Mesenchymal stem cell (in vitro differentiated cells and primary cell): Measurements from ENCODE around the gene STON1.
A peak's percentile ranks its signal among the peaks of the same experiment; 100 is the strongest.
"Not testable (repeated sequence)": the region's sequence is repeated elsewhere in the genome, so short reads cannot be mapped to it uniquely, and the experiment has no call there.

Experiments used
- DNase-seq: peaks from one replicate; pipeline ENCODE4 v3.0.0-alpha.2; 2013
- H2AFZ ChIP-seq: one replicate; pipeline ENCODE4 v1.6.1; 2013; ENCODE audit warnings: low read depth, mild to moderate bottlenecking, control low read depth, inconsistent platforms, low read length, moderate library complexity
- H2AK5ac ChIP-seq: 2 replicates; pipeline ENCODE4 v1.6.1; 2013; ENCODE audit warnings: low read length, moderate library complexity, mild to moderate bottlenecking, inconsistent platforms; ENCODE audit not compliant: severe bottlenecking
- H2BK120ac ChIP-seq: one replicate; pipeline ENCODE4 v1.6.1; 2013; ENCODE audit warnings: low read depth, mild to moderate bottlenecking, inconsistent platforms, low read length, moderate library complexity
- H2BK12ac ChIP-seq, 2 experiments: one replicate each; pipeline ENCODE4 v1.6.1; 2013; ENCODE audit warnings: inconsistent platforms in 2 of 2, low read length in 2 of 2, mild to moderate bottlenecking in 2 of 2, moderate library complexity in 2 of 2, control low read depth in 1 of 2
- H2BK15ac ChIP-seq: one replicate; pipeline ENCODE4 v1.6.1; 2013; ENCODE audit warnings: mild to moderate bottlenecking, low read depth, inconsistent platforms; ENCODE audit not compliant: poor library complexity, severe bottlenecking
- H2BK5ac ChIP-seq: 2 replicates; pipeline ENCODE4 v1.6.1; 2013; ENCODE audit warnings: low read depth, mild to moderate bottlenecking, low read length, control low read depth, inconsistent platforms; ENCODE audit not compliant: poor library complexity, severe bottlenecking
- H3K14ac ChIP-seq, 2 experiments: one replicate each; pipeline ENCODE4 v1.6.1; 2013; ENCODE audit warnings: inconsistent platforms in 2 of 2, low read length in 2 of 2, control low read depth in 1 of 2, mild to moderate bottlenecking in 1 of 2, moderate library complexity in 1 of 2
- H3K18ac ChIP-seq, 2 experiments: one replicate each; pipeline ENCODE4 v1.6.1; 2013; ENCODE audit warnings: inconsistent platforms in 2 of 2, low read length in 2 of 2, control low read depth in 1 of 2, low read depth in 1 of 2, mild to moderate bottlenecking in 1 of 2
- H3K23ac ChIP-seq, 2 experiments: one replicate each; pipeline ENCODE4 v1.6.1; 2013; ENCODE audit warnings: inconsistent platforms in 2 of 2, low read length in 2 of 2, mild to moderate bottlenecking in 2 of 2, moderate library complexity in 2 of 2, control low read depth in 1 of 2
- H3K27ac ChIP-seq: 2 replicates; pipeline ENCODE4 v1.5.1; 2013; ENCODE audit warnings: mild to moderate bottlenecking, moderate library complexity, low read length, control low read depth, inconsistent platforms; ENCODE audit not compliant: poor library complexity, severe bottlenecking
- H3K27me3 ChIP-seq, 2 experiments: 2 replicates each; pipeline versions ENCODE4 v1.6.1 to v1.7.0; 2013; ENCODE audit warnings: low read length in 2 of 2, mild to moderate bottlenecking in 2 of 2, moderate library complexity in 2 of 2, control low read depth in 1 of 2, inconsistent platforms in 1 of 2; ENCODE audit not compliant: control insufficient read depth in 1 of 2, insufficient read depth in 1 of 2
- H3K36me3 ChIP-seq, 2 experiments: 2 replicates each; pipeline versions ENCODE4 v1.6.1 to v1.7.0; 2013; ENCODE audit warnings: low read length in 2 of 2, control low read depth in 1 of 2, inconsistent platforms in 1 of 2, low read depth in 1 of 2, mild to moderate bottlenecking in 1 of 2; ENCODE audit not compliant: insufficient read depth in 2 of 2, control insufficient read depth in 1 of 2
- H3K4ac ChIP-seq, 2 experiments: one replicate each; pipeline ENCODE4 v1.6.1; 2013; ENCODE audit warnings: inconsistent platforms in 2 of 2, low read length in 2 of 2, mild to moderate bottlenecking in 2 of 2, moderate library complexity in 2 of 2, control low read depth in 1 of 2, low read depth in 1 of 2
- H3K4me1 ChIP-seq: 2 replicates; pipeline ENCODE4 v1.6.1; 2013; ENCODE audit warnings: low read depth, low read length, control low read depth; ENCODE audit not compliant: control insufficient read depth, insufficient read depth
- H3K4me2 ChIP-seq: 2 replicates; pipeline ENCODE4 v1.6.1; 2013; ENCODE audit warnings: low read length, mild to moderate bottlenecking, inconsistent platforms; ENCODE audit not compliant: poor library complexity, severe bottlenecking
- H3K4me3 ChIP-seq, 2 experiments: 2 replicates each; pipeline versions ENCODE4 v1.5.1 to v1.7.0; 2013; ENCODE audit warnings: low read length in 2 of 2, mild to moderate bottlenecking in 2 of 2, control low read depth in 1 of 2, low read depth in 1 of 2; ENCODE audit not compliant: insufficient read depth in 1 of 2
- H3K79me1 ChIP-seq: replicated peaks from 2 replicates; pipeline ENCODE4 v1.6.1; 2013; ENCODE audit warnings: mild to moderate bottlenecking, control low read depth, low read length, inconsistent platforms; ENCODE audit not compliant: poor library complexity, severe bottlenecking
- H3K9ac ChIP-seq: 2 replicates; pipeline ENCODE4 v1.7.0; 2013; ENCODE audit warnings: mild to moderate bottlenecking, low read length, moderate library complexity
- H3K9me3 ChIP-seq: 2 replicates; pipeline ENCODE4 v1.7.0; 2013; ENCODE audit warnings: mild to moderate bottlenecking, low read length; ENCODE audit not compliant: control insufficient read depth
- H4K8ac ChIP-seq: one replicate; pipeline ENCODE4 v1.6.1; 2013; ENCODE audit warnings: inconsistent platforms, mild to moderate bottlenecking, low read length, moderate library complexity
- H4K91ac ChIP-seq: one replicate; pipeline ENCODE4 v1.6.1; 2013; ENCODE audit warnings: mild to moderate bottlenecking, low read length, inconsistent platforms
- WGBS: methylation state at CpG from one replicate; pipeline ENCODE4 v1.1.7; 2013; ENCODE audit warnings: mixed read lengths; 5-methylcytosine and 5-hydroxymethylcytosine counted together

STON1 gene

DNA sequence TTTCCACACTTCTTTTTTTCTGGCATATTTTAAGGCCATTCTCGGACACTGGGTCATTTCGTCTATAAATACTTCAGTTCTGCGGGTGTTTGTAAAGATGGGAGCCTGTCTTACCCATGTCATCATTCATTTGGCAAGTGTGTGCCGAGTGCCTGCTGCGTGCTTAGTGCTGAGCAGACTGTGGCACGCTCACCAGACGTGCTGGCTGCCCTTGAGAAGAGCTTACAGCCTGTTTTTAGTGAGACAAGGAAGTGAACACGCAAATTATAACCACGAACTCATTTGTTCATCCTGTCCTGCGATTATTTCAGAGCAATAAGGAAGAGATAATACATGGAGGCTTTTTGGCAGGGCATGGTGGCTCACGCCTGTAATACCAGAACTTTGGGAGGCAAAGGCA is 10.4 kb upstream of the STON1 start:
- no peak overlapping the region for H2AK5ac ChIP-seq
- no peak overlapping the region for H3K23ac ChIP-seq
- WGBS: 85% methylated on average over 11 of the region's 11 CpGs
- H3K27ac ChIP-seq: no peak overlapping the region
- peaks cover 3% of the 10 kb centered on the region for H3K79me1 ChIP-seq
- no peak overlapping the region for H2BK5ac ChIP-seq
- H3K18ac ChIP-seq: no peak overlapping the region
- no peak overlapping the region for H2BK12ac ChIP-seq
- DNase-seq: no peak
- H3K4me1 ChIP-seq: no peaks in the 10 kb centered on the region
- no peak overlapping the region for H2BK120ac ChIP-seq
- no peaks in the 10 kb centered on the region for H3K9me3 ChIP-seq
- H3K14ac ChIP-seq: no peak overlapping the region
- no peak overlapping the region for H4K8ac ChIP-seq
- no peaks in the 10 kb centered on the region for H3K27me3 ChIP-seq
- no peak overlapping the region for H3K4ac ChIP-seq
- peaks cover 39 to 41% of the 10 kb centered on the region in 2 experiments for H3K36me3 ChIP-seq
- H2AFZ ChIP-seq: no peak overlapping the region
- H3K4me2 ChIP-seq: no peak overlapping the region
- H2BK15ac ChIP-seq: no peak overlapping the region
- H3K9ac ChIP-seq: no peak overlapping the region
- H4K91ac ChIP-seq: no peak overlapping the region
- no peak overlapping the region for H3K4me3 ChIP-seq

DNA sequence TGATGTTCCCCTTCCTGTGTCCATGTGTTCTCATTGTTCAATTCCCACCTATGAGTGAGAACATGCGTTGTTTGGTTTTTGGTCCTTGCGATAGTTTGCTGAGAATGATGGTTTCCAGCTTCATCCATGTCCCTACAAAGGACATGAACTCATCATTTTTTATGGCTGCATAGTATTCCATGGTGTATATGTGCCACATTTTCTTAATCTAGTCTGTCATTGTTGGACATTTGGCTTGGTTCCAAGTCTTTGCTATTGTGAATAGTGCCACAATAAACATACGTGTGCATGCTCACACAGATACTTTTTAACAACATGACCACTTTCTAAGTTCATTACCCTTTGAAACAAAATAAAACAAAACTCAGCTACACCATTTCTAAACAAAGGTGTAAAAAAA is 5.2 kb upstream of the STON1 start:
- not testable (repeated sequence) for H3K4me2 ChIP-seq

DNA sequence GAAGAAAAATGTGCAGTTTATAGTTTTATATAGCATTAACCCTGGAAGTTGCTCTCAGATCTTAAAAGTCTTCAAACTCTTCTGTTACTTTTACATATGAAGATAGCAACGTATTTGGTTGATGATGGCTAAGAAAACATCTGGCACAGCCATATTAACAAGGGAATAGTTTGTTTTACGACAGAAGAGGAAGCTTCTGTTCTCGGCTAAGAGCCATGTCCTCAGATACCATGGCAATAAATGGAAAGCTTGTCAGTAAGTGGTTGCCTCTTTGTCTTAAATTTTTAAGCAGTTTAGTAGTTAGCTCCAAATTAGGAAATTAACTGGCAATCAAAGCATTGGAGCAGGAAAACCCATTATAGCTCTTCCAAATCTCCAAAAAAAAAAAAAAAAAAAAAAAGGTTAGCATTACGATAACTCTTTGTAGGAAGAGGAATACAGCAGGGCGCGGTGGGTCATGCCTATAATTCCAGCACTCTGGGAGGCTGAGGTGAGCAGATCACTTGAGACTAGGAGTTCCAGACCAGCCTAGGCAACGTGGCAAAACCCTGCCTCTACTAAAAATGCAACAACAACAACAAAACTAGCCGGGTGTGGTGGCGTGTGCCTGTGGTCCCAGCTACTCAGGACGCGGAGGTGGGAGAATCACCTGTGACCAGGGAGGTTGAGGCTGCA is 4.5 kb upstream of the STON1 start:
- DNase-seq: no peak
- H3K9ac ChIP-seq: no peak overlapping the region
- H3K4ac ChIP-seq: no peak overlapping the region
- H2AK5ac ChIP-seq: no peak overlapping the region
- no peak overlapping the region for H3K4me2 ChIP-seq
- H4K8ac ChIP-seq: no peak overlapping the region
- peak overlapping the region in 1 of 2 experiments; percentile 45 for H2BK12ac ChIP-seq
- no peaks in the 10 kb centered on the region for H3K27me3 ChIP-seq
- no peak overlapping the region for H3K14ac ChIP-seq
- no peak overlapping the region for H2BK15ac ChIP-seq
- H3K9me3 ChIP-seq: no peaks in the 10 kb centered on the region
- H3K79me1 ChIP-seq: no peaks in the 10 kb centered on the region
- no peak overlapping the region for H4K91ac ChIP-seq
- H3K23ac ChIP-seq: no peak overlapping the region
- H2BK5ac ChIP-seq: no peak overlapping the region
- 75% methylated on average over 10 of the region's 11 CpGs for WGBS
- H3K27ac ChIP-seq: no peak overlapping the region
- no peak overlapping the region for H3K18ac ChIP-seq
- no peak overlapping the region for H2AFZ ChIP-seq
- no peak overlapping the region for H3K4me3 ChIP-seq
- peaks cover 5% of the 10 kb centered on the region for H3K4me1 ChIP-seq
- H3K36me3 ChIP-seq: peaks cover 6 to 14% of the 10 kb centered on the region in 2 experiments
- H2BK120ac ChIP-seq: no peak overlapping the region

More for the DNA sequence above, 5.2 kb upstream of the STON1 start:
- not testable (repeated sequence) for H3K14ac ChIP-seq, H3K27ac ChIP-seq, H2AK5ac ChIP-seq, H4K8ac ChIP-seq, H4K91ac ChIP-seq, H2BK12ac ChIP-seq, H3K4ac ChIP-seq, H2BK15ac ChIP-seq, H2BK5ac ChIP-seq, H3K9ac ChIP-seq, H2AFZ ChIP-seq, H3K18ac ChIP-seq, H3K23ac ChIP-seq, H3K4me1 ChIP-seq, H2BK120ac ChIP-seq, H3K27me3 ChIP-seq, H3K79me1 ChIP-seq, H3K4me3 ChIP-seq, DNase-seq, H3K9me3 ChIP-seq
- WGBS: 100% methylated on average over 1 of the region's 3 CpGs
- peaks cover 7 to 20% of the 10 kb centered on the region in 2 experiments for H3K36me3 ChIP-seq

DNA sequence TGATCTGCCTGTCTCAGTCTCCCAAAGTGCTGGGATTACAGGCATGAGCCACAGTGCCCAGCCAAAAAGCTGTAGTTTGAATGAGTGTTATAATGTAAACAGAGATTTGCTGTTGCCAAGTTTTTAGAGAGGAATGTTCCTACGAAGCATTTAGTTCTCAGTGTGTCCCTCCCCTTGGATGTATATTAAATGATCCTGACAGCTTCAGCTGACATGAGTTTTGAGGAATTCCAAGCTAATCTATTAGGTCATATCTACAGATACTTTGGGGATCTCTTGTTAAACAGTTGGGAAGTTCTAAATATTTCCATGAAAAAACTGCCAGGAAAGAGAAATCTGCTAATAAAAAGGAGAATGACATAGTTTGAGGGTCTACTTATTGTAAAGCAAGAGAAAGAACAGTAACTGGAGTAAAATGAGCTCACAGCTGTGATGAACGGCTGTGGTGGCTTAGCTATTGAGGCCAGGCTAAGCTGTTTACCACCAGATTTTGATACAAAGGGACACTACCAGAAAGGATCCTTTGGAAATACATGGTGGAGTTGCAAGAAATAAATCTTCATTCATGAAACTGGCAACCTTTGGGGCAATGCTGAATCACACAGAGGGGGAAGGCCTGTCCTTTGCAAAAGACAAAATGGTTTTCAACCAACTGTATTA is 2.6 kb upstream of the STON1 start:
- Histone ChIP-seq H3K4ac (no peak overlapping the region), H2BK5ac (no peak overlapping the region), H2AK5ac (no peak overlapping the region), H4K8ac (no peak overlapping the region), H2AFZ (no peak overlapping the region), H4K91ac (no peak overlapping the region), H3K27me3 (no peaks in the 10 kb centered on the region), H3K23ac (no peak overlapping the region), H3K14ac (no peak overlapping the region), H3K18ac (peak overlapping the region in 1 of 2 experiments; percentile 1), H3K79me1 (no peaks in the 10 kb centered on the region), H3K4me2 (peak overlapping the region; percentile 3), H3K4me3 (no peak overlapping the region), H3K9ac (no peak overlapping the region), H3K27ac (no peak overlapping the region), H3K36me3 (peaks cover 2 to 4% of the 10 kb centered on the region in 2 experiments), H2BK15ac (no peak overlapping the region), H3K9me3 (no peaks in the 10 kb centered on the region), H2BK12ac (peak overlapping the region in 1 of 2 experiments; percentile 54), H3K4me1 (peaks cover 10% of the 10 kb centered on the region), H2BK120ac (no peak overlapping the region)
- DNase-seq: peak; percentile 68
- WGBS: 50% methylated on average over 1 of the region's 2 CpGs
